WI38 (cell line): ENCODE measurements around the gene VMA21.

ENCODE experiments used
- H3K4me3 ChIP-seq: 2 replicates; pipeline ENCODE4 v1.5.1; 2011; ENCODE audit warnings: low read depth, mild to moderate bottlenecking, control low read depth, low read length
- CTCF ChIP-seq: IDR thresholded peaks from 2 replicates; pipeline ENCODE4 v1.5.1; 2012; ENCODE audit warnings: low read depth, mild to moderate bottlenecking, control low read depth, low read length

Gene VMA21

GRCh38 chrX:151396825-151397740 is at the start of gene VMA21:
TSS of gene VMA21 (plus strand) at chrX:151397206. CDS start at chrX:151397309, 103 bp downstream.
- no peak for TF ChIP-seq CTCF
- H3K4me3 ChIP-seq, result peak within 1 kb of the TSS; percentile 63

- H3K4me3 ChIP-seq, result no peak overlapping the region
- no peak for TF ChIP-seq CTCF
Observed at GRCh38 chrX:151359341-151359740, 37.7 kb upstream of the VMA21 start.

- H3K4me3 ChIP-seq, result no peak overlapping the region
- peak; percentile 61 for TF ChIP-seq CTCF
Observed at GRCh38 chrX:151359931-151360871, 36.8 kb upstream of the VMA21 start.

- H3K4me3 ChIP-seq, result no peak overlapping the region
- no peak for TF ChIP-seq CTCF
Observed at GRCh38 chrX:151363316-151363715, 33.7 kb upstream of the VMA21 start.

GRCh38 chrX:151365579-151365978 is 31.4 kb upstream of the VMA21 start:
- H3K4me3 ChIP-seq, result no peak overlapping the region

GRCh38 chrX:151370906-151371305 is 26.1 kb upstream of the VMA21 start:
- no peak overlapping the region for H3K4me3 ChIP-seq
- TF ChIP-seq CTCF, result no peak

More at GRCh38 chrX:151365579-151365978, 31.4 kb upstream of the VMA21 start:
- TF ChIP-seq CTCF, result no peak
